GM12865 (cell line): ENCODE results near the gene LRP6.

ENCODE experiments used
- DNase-seq: peaks from one replicate; pipeline ENCODE4 v3.0.0; 2010; ENCODE audit warnings: low read depth
- H3K4me3 ChIP-seq: 2 replicates; pipeline ENCODE4 v1.5.1; 2011; ENCODE audit warnings: mild to moderate bottlenecking, low read depth, low read length, control low read depth
- CTCF ChIP-seq: IDR thresholded peaks from 2 replicates; pipeline ENCODE4 v1.5.1; 2011; ENCODE audit warnings: low read length, control low read depth, low read depth, inconsistent platforms; ENCODE audit not compliant: insufficient read depth; ENCODE audit errors: missing control alignments

The LRP6 gene

GRCh38 chr12:12182703-12183365 lies 84.0 kb downstream of the LRP6 start:
- TF ChIP-seq CTCF = no peak
- no peak overlapping the region for H3K4me3 ChIP-seq
- no peak for DNase-seq

GRCh38 chr12:12181511-12181910 lies 85.3 kb downstream of the LRP6 start:
- TF ChIP-seq CTCF = no peak
- H3K4me3 ChIP-seq = no peak overlapping the region
- no peak for DNase-seq

- no peak for DNase-seq
- TF ChIP-seq CTCF = no peak
- H3K4me3 ChIP-seq = no peak overlapping the region
Measured at GRCh38 chr12:12180575-12180974, 86.3 kb downstream of the LRP6 start.

- TF ChIP-seq CTCF = no peak
- DNase-seq = no peak
- no peak overlapping the region for H3K4me3 ChIP-seq
Measured at GRCh38 chr12:12180136-12180535, 86.7 kb downstream of the LRP6 start.

GRCh38 chr12:12178559-12178958 lies 88.3 kb downstream of the LRP6 start:
- TF ChIP-seq CTCF = no peak
- H3K4me3 ChIP-seq = no peak overlapping the region
- no peak for DNase-seq

- H3K4me3 ChIP-seq = no peak overlapping the region
- DNase-seq = peak; percentile 40
- TF ChIP-seq CTCF = no peak
Measured at GRCh38 chr12:12176402-12176801, 90.4 kb downstream of the LRP6 start.

- DNase-seq = peak; percentile 81
- TF ChIP-seq CTCF = no peak
- no peak overlapping the region for H3K4me3 ChIP-seq
Measured at GRCh38 chr12:12171991-12172511, 94.8 kb downstream of the LRP6 start.
